GM10847 (cell line): ENCODE data around the gene CRP.

Experiments
- POLR2A ChIP-seq: IDR thresholded peaks from 2 replicates; pipeline ENCODE4 v1.6.1; 2011; ENCODE audit not compliant: insufficient read length; ENCODE audit errors: extremely low read depth

The CRP gene

GRCh38 chr1:159714529-159714928 lies at the start of gene CRP:
Gene CRP, minus strand, starts transcription at chr1:159714589. Its CDS starts 104 bp downstream, at chr1:159714485.
- TF ChIP-seq POLR2A, result no peak

- no peak for TF ChIP-seq POLR2A
These were observed 49.3 kb upstream of the CRP start for GRCh38 chr1:159763686-159764085.

GRCh38 chr1:159756397-159756796 lies 42.0 kb upstream of the CRP start:
- TF ChIP-seq POLR2A, result no peak

GRCh38 chr1:159755451-159756007 lies 41.1 kb upstream of the CRP start:
- no peak for TF ChIP-seq POLR2A

GRCh38 chr1:159753386-159753785 lies 39.0 kb upstream of the CRP start:
- no peak for TF ChIP-seq POLR2A

- TF ChIP-seq POLR2A, result no peak
These were observed 37.8 kb upstream of the CRP start for GRCh38 chr1:159752135-159752580.

GRCh38 chr1:159751031-159751430 lies 36.6 kb upstream of the CRP start:
- TF ChIP-seq POLR2A, result no peak

- no peak for TF ChIP-seq POLR2A
These were observed 36.2 kb upstream of the CRP start for GRCh38 chr1:159750621-159751020.

- no peak for TF ChIP-seq POLR2A
These were observed 35.2 kb upstream of the CRP start for GRCh38 chr1:159749630-159750029.

GRCh38 chr1:159748370-159748769 lies 34.0 kb upstream of the CRP start:
- no peak for TF ChIP-seq POLR2A

- no peak for TF ChIP-seq POLR2A
These were observed 32.3 kb upstream of the CRP start for GRCh38 chr1:159746666-159747065.

- TF ChIP-seq POLR2A, result no peak
These were observed 29.4 kb upstream of the CRP start for GRCh38 chr1:159743651-159744410.

GRCh38 chr1:159737238-159737916 lies 23.0 kb upstream of the CRP start:
- no peak for TF ChIP-seq POLR2A

- TF ChIP-seq POLR2A, result no peak
These were observed 5.6 kb upstream of the CRP start for GRCh38 chr1:159719990-159720389.

- TF ChIP-seq POLR2A, result no peak
These were observed 1.5 kb upstream of the CRP start for GRCh38 chr1:159715855-159716254.

- TF ChIP-seq POLR2A, result no peak
These were observed 2.3 kb downstream of the CRP start for GRCh38 chr1:159712080-159712479.
